ENCODE measurements around the gene AKT1.
"Not testable (repeated sequence)": the region's sequence is repeated elsewhere in the genome, so short reads cannot be mapped to it uniquely, and the experiment has no call there.

The AKT1 gene

DNA sequence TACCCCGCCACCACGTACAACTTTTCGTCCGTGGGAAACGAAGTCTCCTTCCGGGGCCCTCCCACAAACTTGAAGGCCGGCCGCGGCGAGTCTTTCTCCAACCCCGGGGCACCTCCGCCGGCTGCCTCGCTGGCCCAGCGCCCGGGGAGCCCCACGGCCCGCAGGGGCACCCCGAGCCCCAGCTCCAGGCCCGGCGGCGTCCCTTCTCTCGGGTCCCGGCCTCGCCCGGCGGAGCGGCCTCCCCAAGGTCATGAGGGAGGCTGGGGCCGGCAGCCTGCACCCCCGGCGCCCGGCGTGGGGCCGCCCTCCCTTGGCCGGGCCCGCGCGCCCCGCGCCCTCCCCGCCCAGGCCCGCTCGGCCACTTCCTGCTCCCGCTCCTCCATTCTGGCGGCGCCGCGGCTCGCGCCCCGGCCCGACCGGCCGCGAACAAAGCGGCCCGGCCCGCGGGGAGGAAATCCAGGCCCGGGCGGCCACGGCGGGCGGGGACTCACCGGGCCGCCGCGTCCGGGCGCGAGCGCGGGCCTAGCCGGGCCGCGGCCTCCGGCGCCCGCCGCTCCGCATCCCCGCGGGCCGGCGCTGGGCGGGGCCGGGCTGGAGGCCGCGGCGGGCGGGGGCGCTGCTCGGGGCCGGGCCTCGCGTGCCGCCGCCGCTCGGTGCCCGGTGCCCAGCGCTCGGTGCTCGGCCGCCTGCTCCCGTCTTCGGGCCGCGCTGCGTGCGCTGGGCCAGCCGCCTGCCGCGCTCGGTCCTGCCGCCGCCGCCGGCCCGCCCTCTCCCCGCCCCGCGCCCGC is at the start of gene AKT1:
Gene AKT1 (minus strand): TSS at position 756 of the 788 bp plus-strand sequence. CDS start 3,105 bp downstream, outside the sequence.
- DNase-seq (ENCODE audit: low read depth in 2 of 2): no peak

DNA sequence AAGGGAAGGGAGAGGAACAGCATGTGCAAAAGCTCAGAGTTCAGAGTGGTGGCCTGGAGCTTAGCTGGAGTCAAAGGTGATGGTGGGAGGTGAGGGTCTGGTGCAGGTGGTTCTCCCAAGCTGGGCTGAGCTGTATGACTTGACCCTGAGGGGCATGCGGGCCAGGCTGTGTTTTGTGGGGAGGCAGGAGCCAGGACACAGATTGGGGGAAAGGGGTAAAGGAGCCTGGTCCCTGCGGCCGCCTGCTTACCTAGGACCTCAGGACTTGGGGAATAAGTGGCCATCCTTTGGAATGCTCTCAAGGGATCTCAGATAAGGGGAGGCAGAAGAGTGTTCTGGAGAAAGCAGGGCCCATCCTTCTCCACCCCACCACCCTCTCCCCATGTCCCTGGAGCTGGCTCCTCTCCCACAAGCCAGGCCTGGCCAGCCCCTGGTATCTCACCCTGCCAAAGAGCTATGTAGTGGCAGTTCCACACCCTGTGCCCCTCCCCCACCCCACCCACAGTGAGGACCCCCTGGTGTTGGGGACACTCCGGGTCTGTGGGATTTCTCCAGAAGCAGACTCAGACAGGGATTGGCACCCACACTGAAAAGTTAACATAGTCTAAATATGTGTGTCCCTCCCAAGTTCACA is 49.6 kb upstream of the AKT1 start:
- no peak for DNase-seq (ENCODE audit: low read depth in 2 of 2)

DNA sequence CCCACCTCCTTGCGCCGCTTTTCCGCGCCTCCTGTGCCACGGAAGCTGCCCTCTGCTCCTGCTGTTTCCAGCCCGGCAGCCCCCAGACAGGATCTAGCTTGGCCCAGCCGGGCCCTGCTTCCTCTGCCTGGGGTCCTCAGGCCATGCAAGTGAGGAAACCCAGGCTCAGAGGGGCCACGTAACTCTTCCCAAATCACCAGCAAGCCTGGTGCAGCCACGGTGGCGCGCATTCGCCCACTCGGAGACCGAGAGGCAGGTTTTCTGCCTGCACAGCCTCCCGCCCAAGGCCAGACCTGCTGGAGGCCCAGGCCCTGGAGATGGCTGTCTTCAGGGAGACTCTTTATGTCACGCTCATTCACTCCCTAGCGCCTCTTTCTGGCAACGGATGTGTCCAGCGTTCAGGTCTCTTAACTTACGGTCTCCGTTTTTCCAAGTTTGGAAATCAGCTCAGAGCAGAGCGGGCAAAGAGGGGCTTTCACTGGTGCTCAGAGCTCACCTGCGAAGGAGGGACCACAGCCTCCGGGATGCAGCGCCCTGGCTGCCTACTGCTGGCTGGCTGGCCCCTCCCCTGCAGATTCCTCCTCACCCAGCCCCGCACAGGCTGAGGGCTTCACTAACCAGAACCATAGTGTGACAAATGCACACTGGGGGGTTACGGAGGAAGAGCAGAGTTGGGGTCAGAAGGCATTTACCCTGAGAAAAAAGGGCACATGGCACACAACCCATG is 48.9 kb upstream of the AKT1 start:
- DNase-seq (ENCODE audit: low read depth in 2 of 2): no peak

GRCh38 chr14:104843442-104844305 is 48.1 kb upstream of the AKT1 start:
- no peak for DNase-seq (ENCODE audit: low read depth in 2 of 2)

- no peak for DNase-seq (ENCODE audit: low read depth in 2 of 2)
Observed at GRCh38 chr14:104843006-104843405, 47.5 kb upstream of the AKT1 start.

DNA sequence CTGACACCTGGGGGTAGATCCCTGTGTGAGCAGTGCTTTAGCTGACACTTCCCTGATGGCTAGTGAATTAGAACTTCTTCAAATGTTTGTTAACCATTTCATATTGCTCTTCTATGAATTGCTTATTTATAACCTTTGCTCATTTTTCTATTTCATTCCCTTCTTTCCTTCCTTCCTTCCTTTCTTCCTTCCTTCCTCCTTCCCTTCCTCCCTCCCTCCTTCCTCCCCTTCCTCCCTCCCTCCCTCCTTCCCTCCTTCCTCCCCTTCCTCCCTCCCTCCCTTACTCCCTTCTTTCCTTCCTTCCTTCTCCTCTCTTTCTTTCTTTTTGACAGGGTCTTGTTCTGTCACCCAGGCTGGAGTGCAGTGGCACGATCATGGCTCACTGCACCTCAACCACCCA is 46.2 kb upstream of the AKT1 start:
- no peak for DNase-seq (ENCODE audit: low read depth in 2 of 2)

DNA sequence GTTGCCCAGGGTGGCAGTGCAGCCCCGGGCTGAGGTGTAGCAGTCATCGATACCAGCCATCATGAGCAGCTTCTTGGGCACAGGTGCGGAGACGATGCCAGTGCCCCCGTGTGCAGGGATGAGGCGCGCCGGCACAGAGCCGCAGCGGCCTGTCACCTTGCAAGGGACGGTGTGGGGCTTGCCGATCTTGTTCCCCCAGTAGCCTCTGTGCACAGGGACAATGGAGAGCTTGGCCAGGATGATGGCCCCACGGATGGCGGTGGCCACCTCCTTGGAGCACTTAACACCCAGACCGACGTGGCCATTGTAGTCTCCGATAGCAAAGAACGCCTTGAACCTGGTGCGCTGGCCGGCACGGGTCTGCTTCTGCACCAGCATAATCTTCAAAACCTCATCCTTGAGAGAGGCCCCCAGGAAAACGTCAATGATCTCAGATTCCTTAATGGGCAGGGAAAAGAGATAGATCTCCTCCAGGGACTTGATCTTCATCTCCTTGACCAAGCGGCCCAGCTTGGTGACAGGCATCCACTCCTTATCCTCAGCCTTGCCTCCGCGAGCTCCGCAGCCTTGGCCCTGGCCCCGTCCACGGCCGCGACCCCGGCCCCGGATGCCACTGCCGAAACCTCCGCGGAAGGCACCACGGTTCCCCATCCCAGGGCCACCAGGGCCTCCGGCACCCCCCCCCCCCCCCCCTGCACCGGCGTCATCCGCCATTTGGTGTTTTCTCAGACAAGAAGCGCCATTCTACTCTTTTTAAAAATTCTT is 40.8 kb upstream of the AKT1 start:
- DNase-seq (ENCODE audit: low read depth in 2 of 2): not testable (repeated sequence)

GRCh38 chr14:104830781-104831180 is 35.2 kb upstream of the AKT1 start:
- DNase-seq (ENCODE audit: low read depth in 2 of 2): no peak

- no peak for DNase-seq (ENCODE audit: low read depth in 2 of 2)
Observed at GRCh38 chr14:104827177-104828055, 31.9 kb upstream of the AKT1 start.

DNA sequence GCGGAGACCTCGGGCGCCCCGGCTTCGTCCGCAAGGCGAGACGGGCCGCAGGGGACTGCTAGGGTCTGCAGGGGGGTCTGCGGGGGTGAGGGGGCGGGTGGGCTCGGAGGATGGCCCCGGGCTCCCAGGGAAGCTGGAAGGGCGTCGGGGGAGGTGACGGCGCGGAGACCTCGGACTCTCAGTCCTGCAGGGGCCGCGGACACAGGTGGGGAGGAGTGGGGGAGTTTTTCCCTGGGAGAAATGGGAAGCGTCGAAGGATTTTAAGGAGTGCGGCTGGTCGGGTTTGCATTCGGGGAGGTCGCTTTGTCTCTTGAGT is 31.3 kb upstream of the AKT1 start:
- no peak for DNase-seq (ENCODE audit: low read depth in 2 of 2)

- DNase-seq (ENCODE audit: low read depth in 2 of 2): peak; percentile 92 to 98
Observed at GRCh38 chr14:104826189-104826860, 30.8 kb upstream of the AKT1 start.

DNA sequence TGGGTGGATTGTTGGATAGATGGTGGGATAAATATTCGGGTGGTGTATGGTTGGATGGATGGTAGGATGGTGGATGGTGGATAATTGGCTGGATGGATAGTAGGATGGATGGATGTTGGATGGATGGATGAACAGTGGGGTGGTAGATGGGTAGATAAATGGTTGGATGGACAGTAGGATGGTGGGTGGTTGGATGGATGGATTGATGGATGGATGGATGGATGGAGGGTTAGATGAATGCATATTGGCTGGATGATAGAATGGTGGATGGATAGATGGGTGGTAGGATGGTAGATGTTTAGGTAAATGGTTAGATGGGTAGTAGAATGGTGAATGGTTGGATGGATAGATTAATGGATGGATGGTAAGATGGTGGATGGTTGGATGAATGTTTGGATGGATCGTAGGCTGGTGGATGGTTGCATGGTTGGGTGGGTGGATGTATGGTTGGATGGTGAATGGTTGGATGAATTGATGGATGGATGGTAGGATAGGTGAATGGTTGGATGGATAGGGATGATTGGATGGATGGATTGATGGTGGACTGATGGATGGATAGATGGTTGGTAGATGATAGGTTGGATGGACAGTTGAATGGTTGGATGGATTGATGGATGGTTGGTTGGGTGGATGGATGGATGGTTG is 28.9 kb upstream of the AKT1 start:
- DNase-seq (ENCODE audit: low read depth in 2 of 2): no peak

DNA sequence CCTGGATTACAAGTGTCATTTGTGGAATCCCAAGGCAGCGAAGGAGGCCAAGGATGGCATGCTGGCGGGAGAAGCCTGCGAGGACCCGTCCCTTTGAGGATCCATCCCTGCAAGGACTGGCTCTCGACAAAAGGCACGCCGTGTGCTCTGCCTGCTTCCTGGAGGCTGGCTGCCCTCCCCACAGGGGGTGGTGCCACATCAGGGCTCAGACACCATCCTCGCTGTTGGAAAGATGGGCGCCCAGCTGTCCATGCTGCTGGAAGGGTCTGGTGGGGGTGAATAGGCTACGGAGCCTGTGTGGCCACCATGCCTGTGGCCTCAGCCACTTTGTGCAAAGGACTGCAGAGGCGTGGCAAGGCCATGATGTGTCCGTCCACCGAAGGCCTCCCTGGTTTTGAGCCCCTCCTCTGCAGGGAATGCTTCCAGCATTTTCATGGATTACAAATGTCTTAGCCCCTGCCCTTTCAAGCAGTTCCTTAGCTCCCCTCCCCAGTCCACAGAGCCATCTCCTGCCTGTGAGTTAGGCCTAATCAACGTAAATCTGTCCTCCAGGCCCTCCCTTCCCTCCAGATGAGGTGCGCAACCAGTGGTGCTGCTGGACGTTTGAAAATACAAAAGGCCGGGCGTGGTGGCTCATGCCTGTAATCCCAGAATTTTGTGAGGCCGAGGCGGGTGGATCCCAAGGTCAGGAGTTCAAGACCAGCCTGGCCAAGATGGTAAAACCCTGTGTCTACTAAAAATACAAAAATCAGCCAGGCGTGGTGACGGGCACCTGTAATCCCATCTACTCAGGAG is 27.5 kb upstream of the AKT1 start:
- no peak for DNase-seq (ENCODE audit: low read depth in 2 of 2)

DNA sequence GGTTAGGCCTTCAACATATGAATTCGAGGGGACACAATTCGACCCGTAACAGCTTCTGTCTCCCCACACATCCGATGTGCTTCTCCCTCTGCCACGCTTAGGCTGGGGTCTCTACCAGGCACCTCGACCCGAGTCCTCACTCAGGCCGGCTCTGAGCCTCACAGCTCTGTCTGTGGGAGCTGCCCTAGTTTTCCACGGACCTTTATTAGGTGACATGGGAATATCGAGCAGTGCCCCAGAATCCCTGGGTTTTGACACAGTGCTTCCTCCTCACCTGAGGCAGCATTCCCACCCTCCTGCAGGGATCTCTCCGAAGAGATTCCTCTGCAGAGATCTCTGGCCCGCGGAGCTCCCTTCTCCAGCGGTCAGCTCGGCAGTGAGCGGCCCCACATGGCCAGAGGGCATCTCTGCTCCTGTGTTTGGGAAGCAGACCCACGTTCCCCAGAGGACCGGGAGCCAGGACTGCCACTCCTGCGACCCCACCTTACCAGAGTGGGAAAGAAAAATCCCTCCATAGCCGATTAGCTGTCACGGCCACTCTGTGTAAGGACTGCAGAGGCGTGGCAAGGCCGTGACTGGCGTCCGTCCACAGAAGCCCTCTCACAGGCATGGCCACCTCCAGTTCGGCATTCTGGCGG is 26.5 kb upstream of the AKT1 start:
- DNase-seq (ENCODE audit: low read depth in 2 of 2): no peak

DNA sequence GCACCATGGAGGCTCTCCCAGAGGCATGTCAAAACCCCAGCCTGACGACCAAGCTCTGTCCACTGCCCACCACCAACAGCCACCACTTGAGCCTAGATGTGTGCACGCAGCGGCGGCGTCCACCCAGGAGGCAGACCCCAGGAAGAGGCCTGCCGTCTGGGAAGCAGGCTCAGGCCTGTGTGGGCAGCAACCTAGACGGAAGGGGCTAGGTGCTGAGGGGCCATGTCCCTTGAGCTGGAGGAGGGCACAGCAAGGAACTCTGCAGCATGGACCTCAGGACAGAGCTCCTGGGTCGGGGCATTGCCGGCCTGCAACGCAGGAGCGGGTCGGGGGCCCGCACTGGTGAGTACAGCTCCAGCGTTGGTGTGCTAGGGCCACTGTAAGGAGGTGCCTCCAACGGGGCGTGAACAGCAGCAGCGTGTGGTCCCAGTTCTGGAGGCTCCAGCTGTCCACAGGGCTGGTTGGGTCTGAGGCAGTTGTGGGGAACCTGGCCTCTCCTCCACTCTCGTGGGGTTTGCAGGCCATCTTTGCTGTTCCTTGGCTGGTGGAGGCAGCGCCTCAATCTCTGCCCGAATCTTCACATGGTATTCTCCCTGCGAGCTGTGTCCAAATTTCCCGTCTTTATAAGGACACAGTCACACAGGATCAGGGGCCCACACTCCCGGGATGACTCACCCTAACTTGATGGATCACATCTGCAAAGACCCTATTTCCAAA is 25.8 kb upstream of the AKT1 start:
- no peak for DNase-seq (ENCODE audit: low read depth in 2 of 2)

DNA sequence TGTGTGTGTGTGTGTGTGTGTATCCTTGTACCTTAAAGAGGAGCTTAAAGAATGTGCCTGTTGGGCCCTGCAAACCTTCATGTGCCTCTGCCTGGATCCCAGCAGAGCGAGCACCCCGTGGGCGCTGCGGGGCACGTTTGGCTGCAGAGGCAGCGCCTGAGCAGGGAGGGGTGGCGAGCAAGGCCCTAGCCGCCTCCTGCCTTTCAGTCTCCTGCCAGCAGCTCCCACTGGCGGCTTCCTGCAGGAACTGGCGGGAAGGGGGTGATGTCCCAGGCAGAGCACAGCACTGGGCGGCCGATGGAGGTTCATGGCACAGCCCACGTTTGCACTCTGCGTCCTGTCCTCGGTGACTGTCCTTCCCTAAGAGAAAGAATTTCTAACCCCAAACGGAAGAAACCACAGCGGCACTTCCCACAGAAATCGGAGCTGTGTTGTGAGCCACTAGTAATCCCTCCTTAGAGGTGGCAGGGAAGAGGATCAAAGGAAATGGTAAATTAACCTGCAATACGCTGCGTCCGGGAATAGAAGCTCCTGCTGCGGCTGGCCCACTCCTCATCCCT is 25.2 kb upstream of the AKT1 start:
- no peak for DNase-seq (ENCODE audit: low read depth in 2 of 2)

DNA sequence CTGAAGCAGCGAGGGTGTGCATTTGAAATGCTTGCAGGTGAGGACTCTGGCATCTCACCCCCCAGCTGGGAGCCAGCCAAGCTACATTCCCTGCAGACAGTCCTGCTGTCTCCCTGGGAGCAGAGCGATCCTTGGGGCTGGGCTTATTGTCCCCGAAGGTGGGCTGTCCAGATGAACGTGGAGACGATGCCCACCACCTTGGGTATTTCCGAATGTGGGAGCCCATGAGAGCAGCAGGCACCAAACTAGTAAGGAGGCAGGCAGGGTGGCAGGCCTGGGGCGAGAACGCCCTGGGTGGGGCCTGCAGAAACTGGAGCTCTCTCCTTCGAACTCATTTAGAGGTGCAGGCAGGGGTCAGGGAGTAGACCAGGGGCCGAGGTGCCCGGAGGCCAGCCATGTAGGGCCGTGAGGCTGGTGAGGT is 23.8 kb upstream of the AKT1 start:
- DNase-seq (ENCODE audit: low read depth in 2 of 2): no peak

Data from stimulated activated CD4-positive, alpha-beta T cell treated with anti-CD3 and anti-CD28 coated beads, Interleukin-1b, Interleukin-23, amount 100 ng/mL, for 1 hour (primary cell).